B cell (primary cell): ENCODE results near the gene RRM2. TPM values are rescaled to one million over a fixed set of nuclear protein-coding genes. Genes with fewer than 3 reads are reported as not detected.

Experiments used
- ATAC-seq: fragments of 200-7000 bp; cut with Tn5 transposase; one replicate; pipeline ENCODE4 v1.10.0; 2021; ENCODE audit warnings: low read depth, mild to moderate bottlenecking, moderate number of reproducible peaks, moderate library complexity
- CTCF ChIA-PET: fragments of 350-600 bp; sonication (Branson Sonifier 250); formaldehyde crosslinking; loops from one replicate; lab custom pipeline; 2021; ENCODE audit warnings: antibody characterized with exemption, inconsistent platforms; lab: Charles Lee
- POLR2A ChIA-PET: fragments of 350-600 bp; sonication (Branson Sonifier 250); formaldehyde crosslinking; loops from one replicate; lab custom pipeline; 2021; ENCODE audit warnings: antibody characterized with exemption; lab: Charles Lee
- DNase-seq: peaks from one replicate; pipeline ENCODE4 v3.0.0; 2013
- H2AFZ ChIP-seq: 2 replicates; pipeline ENCODE4 v1.6.1; 2012; ENCODE audit warnings: mild to moderate bottlenecking, low read depth, low read length; ENCODE audit not compliant: insufficient read depth, poor library complexity, severe bottlenecking
- H3K27ac ChIP-seq, 2 donors: 1 replicate in 1 of 2; 2 replicates in 1 of 2; pipeline ENCODE4 v1.5.1; 2012 to 2013; ENCODE audit warnings: low read length in 2 of 2, mild to moderate bottlenecking in 2 of 2, moderate library complexity in 1 of 2
- H3K27me3 ChIP-seq, 4 experiments: fragments of 200-600 bp in 1 of 4; sonication (generic) in 1 of 4; replicated peaks in 1 of 4; 1 replicate in 2 of 4; 2 replicates in 2 of 4; pipeline versions ENCODE4 v1.6.1 to v1.7.0; 2013 to 2016; ENCODE audit warnings: low read length in 3 of 4, mild to moderate bottlenecking in 2 of 4, mixed read lengths in 1 of 4, moderate library complexity in 1 of 4; ENCODE audit not compliant: insufficient read depth in 4 of 4, control insufficient read depth in 3 of 4; ENCODE audit errors: control extremely low read depth in 1 of 4
- H3K36me3 ChIP-seq, 2 experiments: replicated peaks in 1 of 2; 1 replicate in 1 of 2; 2 replicates in 1 of 2; pipeline versions ENCODE4 v1.6.1 to v1.7.1; 2013; ENCODE audit warnings: low read length in 1 of 2; ENCODE audit not compliant: insufficient read depth in 2 of 2, control insufficient read depth in 1 of 2; ENCODE audit errors: control extremely low read depth in 1 of 2, extremely low read depth in 1 of 2
- H3K4me1 ChIP-seq, 2 donors: fragments of 200-600 bp in 1 of 2; sonication (generic) in 1 of 2; 1 replicate in 1 of 2; 2 replicates in 1 of 2; pipeline versions ENCODE4 v1.5.1 to v1.6.1; 2013 to 2017; ENCODE audit warnings: low read length in 2 of 2; ENCODE audit not compliant: control insufficient read depth in 2 of 2, insufficient read depth in 2 of 2
- H3K4me2 ChIP-seq: replicated peaks from 2 replicates; pipeline ENCODE3; 2012; ENCODE audit warnings: mild to moderate bottlenecking, low read depth, low read length; ENCODE audit not compliant: poor library complexity, severe bottlenecking
- H3K4me3 ChIP-seq, 5 experiments: fragments of 200-600 bp in 1 of 5; sonication (generic) in 1 of 5; 1 replicate in 3 of 5; 2 replicates in 2 of 5; pipeline versions ENCODE4 v1.5.1 to v1.7.0; 2011 to 2016; ENCODE audit warnings: low read length in 4 of 5, mild to moderate bottlenecking in 4 of 5, low read depth in 2 of 5, control low read depth in 1 of 5, moderate library complexity in 1 of 5; ENCODE audit not compliant: insufficient read depth in 1 of 5; ENCODE audit errors: control extremely low read depth in 1 of 5, extremely low read depth in 1 of 5
- H3K79me2 ChIP-seq: fragments of 200-600 bp; sonication (generic); one replicate; pipeline ENCODE4 v1.6.0; 2016; ENCODE audit warnings: low read length; ENCODE audit not compliant: control insufficient read depth, insufficient read depth
- H3K9ac ChIP-seq: fragments of 200-600 bp; sonication (generic); 2 replicates; pipeline ENCODE4 v1.6.1; 2017; ENCODE audit warnings: mild to moderate bottlenecking, low read length, moderate library complexity
- H3K9me3 ChIP-seq, 3 donors: one replicate each; pipeline versions ENCODE4 v1.6.1 to v1.7.1; 2013; ENCODE audit warnings: low read length in 2 of 3; ENCODE audit not compliant: control insufficient read depth in 2 of 3, insufficient read depth in 1 of 3; ENCODE audit errors: control extremely low read depth in 1 of 3
- H4K20me1 ChIP-seq: 2 replicates; pipeline ENCODE4 v1.6.0; 2012; ENCODE audit warnings: mild to moderate bottlenecking, low read length; ENCODE audit not compliant: insufficient read depth, control insufficient read depth, poor library complexity, severe bottlenecking
- H3K27ac Mint-ChIP-seq: one replicate; pipeline ENCODE4 v1.8.0; 2021; ENCODE audit warnings: mixed read lengths
- H3K27me3 Mint-ChIP-seq: one replicate; pipeline ENCODE4 v1.8.0; 2021; ENCODE audit warnings: mixed read lengths
- H3K4me1 Mint-ChIP-seq: one replicate; pipeline ENCODE4 v1.8.0; 2021; ENCODE audit warnings: mixed read lengths
- H3K4me3 Mint-ChIP-seq: one replicate; pipeline ENCODE4 v1.8.0; 2021; ENCODE audit warnings: mixed read lengths
- H3K9me3 Mint-ChIP-seq: one replicate; pipeline ENCODE4 v1.8.0; 2022; ENCODE audit warnings: mixed read lengths; ENCODE audit not compliant: insufficient read depth
- EZH2 ChIP-seq: IDR thresholded peaks from 2 replicates; pipeline ENCODE4 v1.6.1; 2012; ENCODE audit warnings: borderline replicate concordance, low read depth, mild to moderate bottlenecking, moderate library complexity, low read length; ENCODE audit not compliant: insufficient read depth, poor library complexity, severe bottlenecking
- WGBS: methylation state at CpG from one replicate; pipeline ENCODE4 v1.1.5; 2013; ENCODE audit warnings: missing lambda C conversion rate; ENCODE audit not compliant: insufficient coverage; 5-methylcytosine and 5-hydroxymethylcytosine counted together
- intact Hi-C: fragments of 100-400 bp; cut with micrococcal nuclease; formaldehyde crosslinking; loops from one replicate; pipeline ENCODE4 v1.10.0; 2022
- polyA plus RNA-seq: library from polyadenylated mRNA; depleted of rRNA; stranded (reverse); fragments of >200 nt; gene quantifications from 2 replicates; pipeline ENCODE4 v1.2.3, GENCODE V29; 2012
- total RNA-seq, 2 donors: library from RNA; stranded (reverse); fragments of 120-200 nt in 1 of 2; gene quantifications; 1 replicate in 1 of 2; 2 replicates in 1 of 2; pipeline versions ENCODE4 v1.2.3 to v1.2.4, GENCODE V29; 2013 to 2022
- TF ChIP-seq, protein P1 (sequence below): fragments of 200-600 bp; IDR thresholded peaks from one replicate; pipeline ENCODE4 v1.8.0; 2022; ENCODE audit warnings: antibody characterized with exemption, mild to moderate bottlenecking

The RRM2 gene
- total and polyA plus RNA-seq, 2 donors (not counting 1 experiment from before 2014, with no cell fraction given) = 1.2 to 3.3 TPM

DNA sequence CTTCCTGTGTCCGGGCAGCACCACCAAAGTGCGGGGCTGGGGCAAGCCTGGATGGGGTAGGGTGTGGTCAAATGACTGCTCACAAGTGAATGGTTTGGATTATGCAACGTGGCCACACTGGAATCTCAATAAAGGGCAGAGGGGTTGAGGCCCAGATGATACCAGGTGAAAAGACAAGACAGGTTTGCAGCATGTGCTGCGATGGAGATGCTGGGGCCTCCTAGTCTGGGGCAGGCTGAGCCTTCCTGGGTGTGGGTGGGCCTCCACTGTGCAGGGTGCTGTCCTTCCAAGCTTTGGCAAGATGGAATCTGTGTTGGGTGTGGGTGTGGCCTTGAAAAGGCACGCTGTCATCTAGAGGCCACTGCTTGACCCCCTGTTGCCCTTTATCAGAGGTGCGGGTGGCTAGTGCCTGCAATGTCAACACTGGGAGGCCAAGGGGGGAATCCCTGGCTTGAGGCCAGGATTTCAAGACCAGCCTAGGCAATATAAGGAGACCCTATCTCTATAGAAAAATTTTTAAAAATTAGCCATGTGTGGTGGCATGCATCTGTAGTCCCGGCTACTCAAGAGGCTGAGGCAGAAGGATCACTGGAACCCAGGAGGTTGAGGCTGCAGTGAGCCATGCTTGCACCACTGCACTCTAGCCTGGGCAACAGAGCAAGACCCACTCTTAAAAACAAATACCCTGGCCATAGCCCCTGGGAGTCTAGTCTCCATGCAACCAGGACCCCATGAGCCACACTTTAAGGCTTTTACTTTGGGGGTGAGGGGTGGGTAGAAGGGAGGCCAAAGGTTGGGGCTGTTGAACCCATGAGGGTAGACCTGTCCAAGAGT is 13.8 kb downstream of the RRM2 start:
- 96% methylated on average over 4 of the region's 7 CpGs for WGBS
- H3K27ac ChIP-seq = no peak overlapping the region
- no peak for DNase-seq
- H3K4me1 ChIP-seq = no peaks in the 10 kb centered on the region
- H2AFZ ChIP-seq = no peak overlapping the region
- H3K36me3 ChIP-seq = no peaks in the 10 kb centered on the region
- no peaks in the 10 kb centered on the region for H3K9me3 ChIP-seq
- POLR2A ChIA-PET = no interaction called here
- H3K79me2 ChIP-seq = no peaks in the 10 kb centered on the region
- Mint-ChIP-seq H3K4me1 (no peaks in the 10 kb centered on the region), H3K9me3 (no peaks in the 10 kb centered on the region), H3K4me3 (no peak overlapping the region), H3K27ac (no peak overlapping the region), H3K27me3 (no peaks in the 10 kb centered on the region)
- intact Hi-C loops = no loop called here
- no peak overlapping the region for H3K4me3 ChIP-seq
- H3K9ac ChIP-seq = no peak overlapping the region
- no peaks in the 10 kb centered on the region for H3K27me3 ChIP-seq
- no peaks in the 10 kb centered on the region for H4K20me1 ChIP-seq
- TF ChIP-seq, protein P1, sequence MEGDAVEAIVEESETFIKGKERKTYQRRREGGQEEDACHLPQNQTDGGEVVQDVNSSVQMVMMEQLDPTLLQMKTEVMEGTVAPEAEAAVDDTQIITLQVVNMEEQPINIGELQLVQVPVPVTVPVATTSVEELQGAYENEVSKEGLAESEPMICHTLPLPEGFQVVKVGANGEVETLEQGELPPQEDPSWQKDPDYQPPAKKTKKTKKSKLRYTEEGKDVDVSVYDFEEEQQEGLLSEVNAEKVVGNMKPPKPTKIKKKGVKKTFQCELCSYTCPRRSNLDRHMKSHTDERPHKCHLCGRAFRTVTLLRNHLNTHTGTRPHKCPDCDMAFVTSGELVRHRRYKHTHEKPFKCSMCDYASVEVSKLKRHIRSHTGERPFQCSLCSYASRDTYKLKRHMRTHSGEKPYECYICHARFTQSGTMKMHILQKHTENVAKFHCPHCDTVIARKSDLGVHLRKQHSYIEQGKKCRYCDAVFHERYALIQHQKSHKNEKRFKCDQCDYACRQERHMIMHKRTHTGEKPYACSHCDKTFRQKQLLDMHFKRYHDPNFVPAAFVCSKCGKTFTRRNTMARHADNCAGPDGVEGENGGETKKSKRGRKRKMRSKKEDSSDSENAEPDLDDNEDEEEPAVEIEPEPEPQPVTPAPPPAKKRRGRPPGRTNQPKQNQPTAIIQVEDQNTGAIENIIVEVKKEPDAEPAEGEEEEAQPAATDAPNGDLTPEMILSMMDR = no peak
- no peak for TF ChIP-seq EZH2
- CTCF ChIA-PET = interaction anchor here (1.3 kb wide), 1 partner anchor 299 kb away, joined by 4 read pairs; no protein-coding TSS in a partner anchor
- no peak overlapping the region for H3K4me2 ChIP-seq
- ATAC-seq = no peak
